Measurements from ENCODE around the gene TRMU. TPM values are rescaled to one million over a fixed set of nuclear protein-coding genes. Genes with fewer than 3 reads are reported as not detected.
"Not testable (repeated sequence)": the region's sequence is repeated elsewhere in the genome, so short reads cannot be mapped to it uniquely, and the experiment has no call there.

Gene TRMU
- total and polyA plus RNA-seq, 4 experiments from 2014 or later: 14.5 to 93.0 (median 48.6) TPM

- Histone ChIP-seq H3K9me3 (ENCODE audit: control insufficient read depth in 1 of 2, low read length in 2 of 2) (no peaks in the 10 kb centered on the region), H3K4me1 (ENCODE audit: insufficient read depth, low read length) (no peaks in the 10 kb centered on the region), H3K4me3 (ENCODE audit: low read length in 2 of 2) (no peak overlapping the region), H3K27me3 (ENCODE audit: insufficient read depth, low read length) (no peaks in the 10 kb centered on the region), H3K36me3 (ENCODE audit: insufficient read depth, low read length) (no peaks in the 10 kb centered on the region), H3K27ac (ENCODE audit: low read depth, low read length) (no peak overlapping the region)
- DNase-seq: no peak
- CTCF ChIA-PET (ENCODE audit: partially characterized antibody): interaction anchor here (3.0 kb wide), 1 partner anchor 297 kb away, joined by 7 read pairs; no protein-coding TSS in a partner anchor
- Mint-ChIP-seq H3K36me3 (no peaks in the 10 kb centered on the region), H3K9me3 (no peaks in the 10 kb centered on the region), H3K4me1 (peaks cover 0 to 2% (median 0%) of the 10 kb centered on the region in 4 donors), H3K4me3 (no peak overlapping the region), H3K27ac (peak overlapping the region in 1 of 7 donors; percentile 34), H3K27me3 (no peaks in the 10 kb centered on the region)
- intact Hi-C loops (cut with micrococcal nuclease): no loop called here
- POLR2A ChIA-PET (ENCODE audit: partially characterized antibody): no interaction called here
These were observed 32.1 kb upstream of the TRMU start for GRCh38 chr22:46303347-46303965.

- ChIA-PET CTCF (ENCODE audit: partially characterized antibody) (no interaction called here), POLR2A (ENCODE audit: partially characterized antibody) (no interaction called here)
- intact Hi-C loops (cut with micrococcal nuclease): no loop called here
- Mint-ChIP-seq H3K9me3 (no peaks in the 10 kb centered on the region), H3K27me3 (no peaks in the 10 kb centered on the region), H3K4me1 (peaks cover 0 to 4% (median under 1%) of the 10 kb centered on the region in 4 donors), H3K4me3 (no peak overlapping the region), H3K36me3 (no peaks in the 10 kb centered on the region), H3K27ac (peak overlapping the region in 2 of 7 donors; percentile 25 to 41)
- no peak overlapping the region for H3K4me3 ChIP-seq (ENCODE audit: low read length in 2 of 2)
- no peaks in the 10 kb centered on the region for H3K36me3 ChIP-seq (ENCODE audit: insufficient read depth, low read length)
- no peaks in the 10 kb centered on the region for H3K9me3 ChIP-seq (ENCODE audit: control insufficient read depth in 1 of 2, low read length in 2 of 2)
- no peaks in the 10 kb centered on the region for H3K4me1 ChIP-seq (ENCODE audit: insufficient read depth, low read length)
- H3K27me3 ChIP-seq (ENCODE audit: insufficient read depth, low read length): no peaks in the 10 kb centered on the region
- H3K27ac ChIP-seq (ENCODE audit: low read depth, low read length): no peak overlapping the region
- no peak for DNase-seq
These were observed 27.1 kb upstream of the TRMU start for GRCh38 chr22:46308283-46308988.

- H3K9me3 ChIP-seq (ENCODE audit: control insufficient read depth in 1 of 2, low read length in 2 of 2): no peaks in the 10 kb centered on the region
- H3K36me3 ChIP-seq (ENCODE audit: insufficient read depth, low read length): no peaks in the 10 kb centered on the region
- Mint-ChIP-seq H3K36me3 (no peaks in the 10 kb centered on the region), H3K27me3 (no peaks in the 10 kb centered on the region), H3K4me3 (no peak overlapping the region), H3K9me3 (no peaks in the 10 kb centered on the region), H3K4me1 (peaks cover 0 to 2% (median under 1%) of the 10 kb centered on the region in 4 donors), H3K27ac (peak overlapping the region in 2 of 7 donors; percentile 9 to 66)
- H3K27me3 ChIP-seq (ENCODE audit: insufficient read depth, low read length): no peaks in the 10 kb centered on the region
- no peak overlapping the region for H3K4me3 ChIP-seq (ENCODE audit: low read length in 2 of 2)
- H3K4me1 ChIP-seq (ENCODE audit: insufficient read depth, low read length): no peaks in the 10 kb centered on the region
- CTCF ChIA-PET (ENCODE audit: partially characterized antibody): interaction anchor here (1.0 to 4.3 kb wide), 2 partner anchors 10 to 188 kb away, joined by 4 to 37 read pairs; no protein-coding TSS in a partner anchor
- POLR2A ChIA-PET (ENCODE audit: partially characterized antibody): no interaction called here
- no peak overlapping the region for H3K27ac ChIP-seq (ENCODE audit: low read depth, low read length)
- no peak for DNase-seq
- intact Hi-C loops (cut with micrococcal nuclease): loop anchor here (5.0 kb wide), 1 partner anchor 302 kb away; no protein-coding TSS in a partner anchor
These were observed 25.9 kb upstream of the TRMU start for GRCh38 chr22:46309526-46310085.

- Histone ChIP-seq H3K27ac (ENCODE audit: low read depth, low read length) (no peak overlapping the region), H3K27me3 (ENCODE audit: insufficient read depth, low read length) (no peaks in the 10 kb centered on the region), H3K9me3 (ENCODE audit: control insufficient read depth in 1 of 2, low read length in 2 of 2) (no peaks in the 10 kb centered on the region), H3K36me3 (ENCODE audit: insufficient read depth, low read length) (no peaks in the 10 kb centered on the region), H3K4me3 (ENCODE audit: low read length in 2 of 2) (no peak overlapping the region), H3K4me1 (ENCODE audit: insufficient read depth, low read length) (no peaks in the 10 kb centered on the region)
- CTCF ChIA-PET (ENCODE audit: partially characterized antibody): interaction anchor here (0.7 to 4.3 kb wide), 5 partner anchors 13 to 306 kb away, joined by 3 to 37 read pairs (median 5); no protein-coding TSS in a partner anchor
- intact Hi-C loops (cut with micrococcal nuclease): loop anchor here (5.0 kb wide), 1 partner anchor 305 kb away; no protein-coding TSS in a partner anchor
- Mint-ChIP-seq H3K4me1 (peaks cover 0 to 2% (median under 1%) of the 10 kb centered on the region in 4 donors), H3K27ac (peak overlapping the region in 2 of 7 donors; percentile 67 to 74), H3K27me3 (no peaks in the 10 kb centered on the region), H3K36me3 (no peaks in the 10 kb centered on the region), H3K4me3 (no peak overlapping the region), H3K9me3 (no peaks in the 10 kb centered on the region)
- POLR2A ChIA-PET (ENCODE audit: partially characterized antibody): interaction anchor here (1.3 to 1.6 kb wide), 2 partner anchors 16 to 190 kb away, joined by 3 read pairs; no protein-coding TSS in a partner anchor
- DNase-seq: no peak
These were observed 23.5 kb upstream of the TRMU start for GRCh38 chr22:46312056-46312455.

GRCh38 chr22:46312848-46313247, 22.7 kb upstream of the TRMU start:
- H3K27me3 Mint-ChIP-seq; H3K4me3 ChIP-seq (ENCODE audit: low read length in 2 of 2); H3K36me3 ChIP-seq (ENCODE audit: insufficient read depth, low read length); H3K4me1 ChIP-seq (ENCODE audit: insufficient read depth, low read length); H3K9me3 ChIP-seq (ENCODE audit: control insufficient read depth in 1 of 2, low read length in 2 of 2); H3K36me3 Mint-ChIP-seq; H3K27ac Mint-ChIP-seq; H3K9me3 Mint-ChIP-seq; H3K4me1 Mint-ChIP-seq; H3K27me3 ChIP-seq (ENCODE audit: insufficient read depth, low read length); H3K4me3 Mint-ChIP-seq; DNase-seq; H3K27ac ChIP-seq (ENCODE audit: low read depth, low read length): not testable (repeated sequence)
- POLR2A ChIA-PET (ENCODE audit: partially characterized antibody): interaction anchor here (1.6 kb wide), 1 partner anchor 191 kb away, joined by 3 read pairs; no protein-coding TSS in a partner anchor
- CTCF ChIA-PET (ENCODE audit: partially characterized antibody): interaction anchor here (0.6 to 4.3 kb wide), 8 partner anchors 9 to 1590 kb away, joined by 3 to 37 read pairs (median 4); no protein-coding TSS in a partner anchor
- intact Hi-C loops (cut with micrococcal nuclease): loop anchor here (5.0 kb wide), 1 partner anchor 306 kb away; no protein-coding TSS in a partner anchor

GRCh38 chr22:46315976-46316375, 19.5 kb upstream of the TRMU start:
- Histone ChIP-seq H3K4me3 (ENCODE audit: low read length in 2 of 2) (no peak overlapping the region), H3K4me1 (ENCODE audit: insufficient read depth, low read length) (no peaks in the 10 kb centered on the region), H3K27ac (ENCODE audit: low read depth, low read length) (no peak overlapping the region), H3K36me3 (ENCODE audit: insufficient read depth, low read length) (no peaks in the 10 kb centered on the region), H3K27me3 (ENCODE audit: insufficient read depth, low read length) (no peaks in the 10 kb centered on the region), H3K9me3 (ENCODE audit: control insufficient read depth in 1 of 2, low read length in 2 of 2) (no peaks in the 10 kb centered on the region)
- H3K4me3 Mint-ChIP-seq: no peak overlapping the region
- no peaks in the 10 kb centered on the region for H3K9me3 Mint-ChIP-seq
- POLR2A ChIA-PET (ENCODE audit: partially characterized antibody): no interaction called here
- no peak overlapping the region for H3K27ac Mint-ChIP-seq
- H3K27me3 Mint-ChIP-seq: no peaks in the 10 kb centered on the region
- no peaks in the 10 kb centered on the region for H3K36me3 Mint-ChIP-seq
- intact Hi-C loops (cut with micrococcal nuclease): no loop called here
- no peak for DNase-seq
- CTCF ChIA-PET (ENCODE audit: partially characterized antibody): interaction anchor here (1.2 to 3.7 kb wide), 12 partner anchors 9 to 321 kb away, joined by 3 to 48 read pairs (median 6); partner anchors contain the start of gene GTSE1
- no peaks in the 10 kb centered on the region for H3K4me1 Mint-ChIP-seq

GRCh38 chr22:46317646-46318045, 17.9 kb upstream of the TRMU start:
- Mint-ChIP-seq H3K4me3 (no peak overlapping the region), H3K27me3 (no peaks in the 10 kb centered on the region), H3K9me3 (no peaks in the 10 kb centered on the region), H3K36me3 (no peaks in the 10 kb centered on the region), H3K4me1 (no peaks in the 10 kb centered on the region), H3K27ac (peak overlapping the region in 1 of 7 donors; percentile 28)
- ChIA-PET POLR2A (ENCODE audit: partially characterized antibody) (no interaction called here), CTCF (ENCODE audit: partially characterized antibody) (interaction anchor here (2.5 to 3.7 kb wide), 2 partner anchors 195 to 196 kb away, joined by 9 to 48 read pairs; no protein-coding TSS in a partner anchor)
- H3K36me3 ChIP-seq (ENCODE audit: insufficient read depth, low read length): no peaks in the 10 kb centered on the region
- DNase-seq: no peak
- H3K9me3 ChIP-seq (ENCODE audit: control insufficient read depth in 1 of 2, low read length in 2 of 2): no peaks in the 10 kb centered on the region
- no peak overlapping the region for H3K4me3 ChIP-seq (ENCODE audit: low read length in 2 of 2)
- no peaks in the 10 kb centered on the region for H3K4me1 ChIP-seq (ENCODE audit: insufficient read depth, low read length)
- no peak overlapping the region for H3K27ac ChIP-seq (ENCODE audit: low read depth, low read length)
- intact Hi-C loops (cut with micrococcal nuclease): no loop called here
- H3K27me3 ChIP-seq (ENCODE audit: insufficient read depth, low read length): no peaks in the 10 kb centered on the region

All from CD4-positive, alpha-beta memory T cell (primary cell).